Gastrocnemius medialis (tissue), 4 donors: ENCODE results near the gene DIO3.

Experiments used
- POLR2A ChIP-seq, 2 donors: fragments of 450-650 bp; IDR thresholded peaks; one replicate each; pipeline ENCODE4 v1.6.1; 2017; ENCODE audit warnings: antibody characterized with exemption in 2 of 2, mild to moderate bottlenecking in 2 of 2, moderate library complexity in 2 of 2
- TF ChIP-seq, protein P1 (sequence below), 5 experiments: fragments of 450-650 bp in 3 of 5; fragments of 200-600 bp in 2 of 5; sonication (generic) in 2 of 5; IDR thresholded peaks in 4 of 5; conservative IDR thresholded peaks in 1 of 5; 1 replicate in 4 of 5; 2 replicates in 1 of 5; pipeline ENCODE4 v1.5.1; 2016 to 2019; ENCODE audit warnings: antibody characterized with exemption in 5 of 5, mild to moderate bottlenecking in 3 of 5, moderate library complexity in 3 of 5

DNA sequence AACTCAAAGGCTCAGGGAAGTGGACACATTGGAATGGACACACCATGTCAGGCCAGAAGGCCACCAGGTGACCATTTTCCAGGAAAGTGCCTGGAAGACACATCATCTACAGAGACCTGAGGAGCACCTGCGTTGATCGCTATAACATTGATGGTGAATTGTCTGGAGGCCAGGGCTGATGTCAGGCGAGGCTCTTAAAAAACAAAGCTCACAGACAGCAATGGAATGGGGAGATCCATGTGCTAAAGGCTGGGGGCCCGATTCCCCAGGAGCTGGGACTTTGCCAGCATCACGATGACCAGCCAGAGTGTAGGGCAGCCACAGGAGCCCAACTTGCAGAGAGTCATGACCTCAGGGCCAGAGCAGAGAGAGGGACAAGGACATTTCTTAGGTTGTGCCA, 30.3 kb downstream of the DIO3 start:
- TF ChIP-seq, protein P1, sequence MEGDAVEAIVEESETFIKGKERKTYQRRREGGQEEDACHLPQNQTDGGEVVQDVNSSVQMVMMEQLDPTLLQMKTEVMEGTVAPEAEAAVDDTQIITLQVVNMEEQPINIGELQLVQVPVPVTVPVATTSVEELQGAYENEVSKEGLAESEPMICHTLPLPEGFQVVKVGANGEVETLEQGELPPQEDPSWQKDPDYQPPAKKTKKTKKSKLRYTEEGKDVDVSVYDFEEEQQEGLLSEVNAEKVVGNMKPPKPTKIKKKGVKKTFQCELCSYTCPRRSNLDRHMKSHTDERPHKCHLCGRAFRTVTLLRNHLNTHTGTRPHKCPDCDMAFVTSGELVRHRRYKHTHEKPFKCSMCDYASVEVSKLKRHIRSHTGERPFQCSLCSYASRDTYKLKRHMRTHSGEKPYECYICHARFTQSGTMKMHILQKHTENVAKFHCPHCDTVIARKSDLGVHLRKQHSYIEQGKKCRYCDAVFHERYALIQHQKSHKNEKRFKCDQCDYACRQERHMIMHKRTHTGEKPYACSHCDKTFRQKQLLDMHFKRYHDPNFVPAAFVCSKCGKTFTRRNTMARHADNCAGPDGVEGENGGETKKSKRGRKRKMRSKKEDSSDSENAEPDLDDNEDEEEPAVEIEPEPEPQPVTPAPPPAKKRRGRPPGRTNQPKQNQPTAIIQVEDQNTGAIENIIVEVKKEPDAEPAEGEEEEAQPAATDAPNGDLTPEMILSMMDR (IDR thresholded peaks at IDR 0.05 in 4 of 5, conservative IDR thresholded peaks at IDR 0.05 in 1 of 5) = no peak
- no peak for TF ChIP-seq POLR2A (IDR thresholded peaks at IDR 0.05)
